Liver (tissue), 9 donors: ENCODE results near the gene GMFB. TPM values are rescaled to one million over a fixed set of nuclear protein-coding genes. Genes with fewer than 3 reads are reported as not detected.

ENCODE experiments used
- DNase-seq: peaks from one replicate; pipeline ENCODE4 v3.0.0-alpha.2; 2017; ENCODE audit warnings: low spot score
- H3K27ac ChIP-seq, 2 donors: one replicate each; pipeline ENCODE4 v1.7.0; 2013; ENCODE audit warnings: inconsistent platforms in 2 of 2, low read length in 2 of 2, control low read depth in 1 of 2, low read depth in 1 of 2, mild to moderate bottlenecking in 1 of 2
- H3K27me3 ChIP-seq, 4 donors: one replicate each; pipeline versions ENCODE4 v1.6.1 to v1.7.0; 2013; ENCODE audit warnings: low read length in 3 of 4, inconsistent platforms in 1 of 4, mild to moderate bottlenecking in 1 of 4, moderate library complexity in 1 of 4; ENCODE audit not compliant: control insufficient read depth in 4 of 4, insufficient read depth in 4 of 4
- H3K36me3 ChIP-seq, 4 donors: one replicate each; pipeline versions ENCODE4 v1.6.1 to v1.7.0; 2013; ENCODE audit warnings: low read length in 3 of 4, mild to moderate bottlenecking in 3 of 4, low read depth in 1 of 4, moderate library complexity in 1 of 4; ENCODE audit not compliant: control insufficient read depth in 4 of 4, insufficient read depth in 3 of 4
- H3K4me1 ChIP-seq, 4 donors: one replicate each; pipeline versions ENCODE4 v1.6.1 to v1.7.0; 2013; ENCODE audit warnings: low read length in 3 of 4, mild to moderate bottlenecking in 3 of 4, moderate library complexity in 1 of 4; ENCODE audit not compliant: control insufficient read depth in 4 of 4, insufficient read depth in 4 of 4
- H3K4me3 ChIP-seq, 3 donors: one replicate each; pipeline versions ENCODE4 v1.6.1 to v1.7.0; 2013; ENCODE audit warnings: low read length in 3 of 3, control low read depth in 1 of 3, low read depth in 1 of 3, mild to moderate bottlenecking in 1 of 3
- H3K9ac ChIP-seq, 2 donors: one replicate each; pipeline ENCODE4 v1.7.0; 2013; ENCODE audit warnings: low read length in 2 of 2, mild to moderate bottlenecking in 2 of 2, moderate library complexity in 2 of 2, control low read depth in 1 of 2, low read depth in 1 of 2
- H3K9me3 ChIP-seq, 4 donors: one replicate each; pipeline versions ENCODE4 v1.6.1 to v1.7.0; 2013; ENCODE audit warnings: low read length in 3 of 4; ENCODE audit not compliant: control insufficient read depth in 4 of 4
- ATF3 ChIP-seq: IDR thresholded peaks from 2 replicates; pipeline ENCODE4 v1.6.1; 2016; ENCODE audit warnings: antibody characterized with exemption
- CTCF ChIP-seq: fragments of 150-350 bp; IDR thresholded peaks from 2 replicates; pipeline ENCODE4 v1.5.1; 2017; ENCODE audit warnings: improper control_type of control experiment, low read depth, low read length; ENCODE audit not compliant: missing input control
- EGR1 ChIP-seq, 2 donors: IDR thresholded peaks; 2 replicates each; pipeline ENCODE4 v1.6.1; 2016 to 2018; ENCODE audit warnings: antibody characterized with exemption in 2 of 2, low read depth in 2 of 2
- FOXA1 ChIP-seq: IDR thresholded peaks from 2 replicates; pipeline ENCODE4 v1.6.1; 2016; ENCODE audit warnings: antibody characterized with exemption
- FOXA2 ChIP-seq: IDR thresholded peaks from 2 replicates; pipeline ENCODE4 v1.6.1; 2016; ENCODE audit warnings: antibody characterized with exemption
- GABPA ChIP-seq, 2 donors: IDR thresholded peaks in 1 of 2; conservative IDR thresholded peaks in 1 of 2; 2 replicates each; pipeline ENCODE4 v1.6.1; 2016; ENCODE audit warnings: antibody characterized with exemption in 2 of 2, mild to moderate bottlenecking in 1 of 2, moderate library complexity in 1 of 2
- HNF4A ChIP-seq, 2 donors: conservative IDR thresholded peaks; 2 replicates each; pipeline ENCODE4 v1.6.1; 2016; ENCODE audit warnings: antibody characterized with exemption in 2 of 2, mild to moderate bottlenecking in 2 of 2
- HNF4G ChIP-seq: IDR thresholded peaks from 2 replicates; pipeline ENCODE4 v1.6.1; 2016; ENCODE audit warnings: antibody characterized with exemption
- JUND ChIP-seq, 2 donors: IDR thresholded peaks; 2 replicates each; pipeline ENCODE4 v1.6.1; 2016; ENCODE audit warnings: antibody characterized with exemption in 2 of 2
- NR2F2 ChIP-seq: IDR thresholded peaks from 2 replicates; pipeline ENCODE4 v1.6.1; 2016; ENCODE audit warnings: antibody characterized with exemption
- RAD21 ChIP-seq, 2 donors: IDR thresholded peaks; 2 replicates each; pipeline ENCODE4 v1.6.1; 2016; ENCODE audit warnings: antibody characterized with exemption in 2 of 2, mild to moderate bottlenecking in 2 of 2
- RXRA ChIP-seq, 2 donors: IDR thresholded peaks; 2 replicates each; pipeline ENCODE4 v1.6.1; 2017 to 2018; ENCODE audit warnings: antibody characterized with exemption in 2 of 2, mild to moderate bottlenecking in 1 of 2
- SP1 ChIP-seq: IDR thresholded peaks from 2 replicates; pipeline ENCODE4 v1.6.1; 2018; ENCODE audit warnings: antibody characterized with exemption, mild to moderate bottlenecking
- TAF1 ChIP-seq: conservative IDR thresholded peaks from 2 replicates; pipeline ENCODE4 v1.6.1; 2016; ENCODE audit warnings: antibody characterized with exemption, mild to moderate bottlenecking
- YY1 ChIP-seq: IDR thresholded peaks from 2 replicates; pipeline ENCODE4 v1.6.1; 2016; ENCODE audit warnings: antibody characterized with exemption, mild to moderate bottlenecking
- WGBS: extraction: QIAGEN DNeasy Blood & Tissue Kit; methylation state at CpG from one replicate; pipeline ENCODE4 v1.1.7; 2013; 5-methylcytosine and 5-hydroxymethylcytosine counted together
- polyA plus RNA-seq, 2 donors: library from polyadenylated mRNA; stranded (reverse) in 1 of 2; unstranded in 1 of 2; fragments of 200-250 nt in 1 of 2; fragments of >200 nt in 1 of 2; fragmentation: Nextera tagmentation in 1 of 2; extraction: Ambion mirVana in 1 of 2; gene quantifications; one replicate each; pipeline versions ENCODE4 v1.2.1 to v1.2.3, GENCODE V29; 2013 to 2015
- total RNA-seq, 2 donors: library from RNA; depleted of rRNA; stranded (reverse); fragments of >200 nt; gene quantifications; one replicate each; pipeline ENCODE4 v1.2.3, GENCODE V29; 2014
- TF ChIP-seq, protein P1 (sequence below): IDR thresholded peaks from 2 replicates; pipeline ENCODE4 v1.6.1; 2016; ENCODE audit warnings: antibody characterized with exemption
- TF ChIP-seq, protein P2 (sequence below): IDR thresholded peaks from 2 replicates; pipeline ENCODE4 v1.6.1; 2016; ENCODE audit warnings: antibody characterized with exemption
- TF ChIP-seq, protein P3 (sequence below): IDR thresholded peaks from 2 replicates; pipeline ENCODE4 v1.6.1; 2016; ENCODE audit warnings: antibody characterized with exemption, mild to moderate bottlenecking
- donor health status: healthy.
- donor health status: healthy.
- donor health status: healthy.
- donor health status: healthy.
- donor health status: healthy.

The GMFB gene
- total and polyA plus RNA-seq, 4 donors: 13.3 to 26.3 (median 20.6) TPM

DNA sequence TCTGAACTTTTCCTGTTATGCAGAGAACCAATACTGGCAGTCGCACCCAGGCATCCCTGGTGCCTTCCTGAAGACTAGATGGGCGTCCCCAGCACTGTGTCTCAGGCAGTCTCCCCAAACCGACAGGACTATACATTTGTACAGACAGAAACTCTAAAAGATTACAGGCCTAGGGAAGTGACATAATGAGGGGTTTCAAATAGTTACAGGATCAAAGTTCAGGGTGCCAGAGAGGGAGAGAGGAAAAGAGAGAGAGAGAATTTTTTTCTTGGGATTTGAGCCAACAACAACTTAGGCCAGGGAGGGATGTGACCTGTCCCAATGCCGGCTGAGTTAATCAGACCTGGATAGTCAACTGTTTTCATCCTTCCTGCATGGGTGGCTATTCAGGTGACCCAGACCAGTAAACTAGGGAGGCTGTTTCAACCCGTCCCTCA is 9.3 kb upstream of the GMFB start (continued):
- TF ChIP-seq GABPA (IDR thresholded peaks at IDR 0.05 in 1 of 2, conservative IDR thresholded peaks at IDR 0.05 in 1 of 2) (no peak), FOXA1 (no peak), SP1 (no peak)

GRCh38 chr14:54497224-54497623 is 8.4 kb upstream of the GMFB start:
- Histone ChIP-seq H3K9ac (no peak overlapping the region), H3K27me3 (no peaks in the 10 kb centered on the region), H3K27ac (no peak overlapping the region), H3K9me3 (no peaks in the 10 kb centered on the region), H3K36me3 (no peaks in the 10 kb centered on the region), H3K4me1 (no peaks in the 10 kb centered on the region), H3K4me3 (no peak overlapping the region)
- DNase-seq: no peak
- no peak for TF ChIP-seq GABPA (IDR thresholded peaks at IDR 0.05 in 1 of 2, conservative IDR thresholded peaks at IDR 0.05 in 1 of 2)
- TF ChIP-seq SP1: no peak
- TF ChIP-seq YY1: no peak
- no peak for TF ChIP-seq RXRA (IDR thresholded peaks at IDR 0.05)
- no peak for TF ChIP-seq NR2F2
- no peak for TF ChIP-seq JUND (IDR thresholded peaks at IDR 0.05)
- TF ChIP-seq EGR1 (IDR thresholded peaks at IDR 0.05; ENCODE audit: low read depth in 2 of 2): no peak
- no peak for TF ChIP-seq ATF3
- TF ChIP-seq, protein P1, sequence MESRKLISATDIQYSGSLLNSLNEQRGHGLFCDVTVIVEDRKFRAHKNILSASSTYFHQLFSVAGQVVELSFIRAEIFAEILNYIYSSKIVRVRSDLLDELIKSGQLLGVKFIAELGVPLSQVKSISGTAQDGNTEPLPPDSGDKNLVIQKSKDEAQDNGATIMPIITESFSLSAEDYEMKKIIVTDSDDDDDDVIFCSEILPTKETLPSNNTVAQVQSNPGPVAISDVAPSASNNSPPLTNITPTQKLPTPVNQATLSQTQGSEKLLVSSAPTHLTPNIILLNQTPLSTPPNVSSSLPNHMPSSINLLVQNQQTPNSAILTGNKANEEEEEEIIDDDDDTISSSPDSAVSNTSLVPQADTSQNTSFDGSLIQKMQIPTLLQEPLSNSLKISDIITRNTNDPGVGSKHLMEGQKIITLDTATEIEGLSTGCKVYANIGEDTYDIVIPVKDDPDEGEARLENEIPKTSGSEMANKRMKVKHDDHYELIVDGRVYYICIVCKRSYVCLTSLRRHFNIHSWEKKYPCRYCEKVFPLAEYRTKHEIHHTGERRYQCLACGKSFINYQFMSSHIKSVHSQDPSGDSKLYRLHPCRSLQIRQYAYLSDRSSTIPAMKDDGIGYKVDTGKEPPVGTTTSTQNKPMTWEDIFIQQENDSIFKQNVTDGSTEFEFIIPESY: no peak
- no peak for TF ChIP-seq TAF1
- TF ChIP-seq CTCF: no peak
- TF ChIP-seq FOXA2: no peak
- no peak for TF ChIP-seq FOXA1
- no peak for TF ChIP-seq HNF4G
- TF ChIP-seq, protein P2, sequence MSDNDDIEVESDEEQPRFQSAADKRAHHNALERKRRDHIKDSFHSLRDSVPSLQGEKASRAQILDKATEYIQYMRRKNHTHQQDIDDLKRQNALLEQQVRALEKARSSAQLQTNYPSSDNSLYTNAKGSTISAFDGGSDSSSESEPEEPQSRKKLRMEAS: no peak
- TF ChIP-seq HNF4A (conservative IDR thresholded peaks at IDR 0.05): no peak
- TF ChIP-seq, protein P3, sequence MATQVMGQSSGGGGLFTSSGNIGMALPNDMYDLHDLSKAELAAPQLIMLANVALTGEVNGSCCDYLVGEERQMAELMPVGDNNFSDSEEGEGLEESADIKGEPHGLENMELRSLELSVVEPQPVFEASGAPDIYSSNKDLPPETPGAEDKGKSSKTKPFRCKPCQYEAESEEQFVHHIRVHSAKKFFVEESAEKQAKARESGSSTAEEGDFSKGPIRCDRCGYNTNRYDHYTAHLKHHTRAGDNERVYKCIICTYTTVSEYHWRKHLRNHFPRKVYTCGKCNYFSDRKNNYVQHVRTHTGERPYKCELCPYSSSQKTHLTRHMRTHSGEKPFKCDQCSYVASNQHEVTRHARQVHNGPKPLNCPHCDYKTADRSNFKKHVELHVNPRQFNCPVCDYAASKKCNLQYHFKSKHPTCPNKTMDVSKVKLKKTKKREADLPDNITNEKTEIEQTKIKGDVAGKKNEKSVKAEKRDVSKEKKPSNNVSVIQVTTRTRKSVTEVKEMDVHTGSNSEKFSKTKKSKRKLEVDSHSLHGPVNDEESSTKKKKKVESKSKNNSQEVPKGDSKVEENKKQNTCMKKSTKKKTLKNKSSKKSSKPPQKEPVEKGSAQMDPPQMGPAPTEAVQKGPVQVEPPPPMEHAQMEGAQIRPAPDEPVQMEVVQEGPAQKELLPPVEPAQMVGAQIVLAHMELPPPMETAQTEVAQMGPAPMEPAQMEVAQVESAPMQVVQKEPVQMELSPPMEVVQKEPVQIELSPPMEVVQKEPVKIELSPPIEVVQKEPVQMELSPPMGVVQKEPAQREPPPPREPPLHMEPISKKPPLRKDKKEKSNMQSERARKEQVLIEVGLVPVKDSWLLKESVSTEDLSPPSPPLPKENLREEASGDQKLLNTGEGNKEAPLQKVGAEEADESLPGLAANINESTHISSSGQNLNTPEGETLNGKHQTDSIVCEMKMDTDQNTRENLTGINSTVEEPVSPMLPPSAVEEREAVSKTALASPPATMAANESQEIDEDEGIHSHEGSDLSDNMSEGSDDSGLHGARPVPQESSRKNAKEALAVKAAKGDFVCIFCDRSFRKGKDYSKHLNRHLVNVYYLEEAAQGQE: no peak
- TF ChIP-seq RAD21 (IDR thresholded peaks at IDR 0.05): no peak
- 82% methylated on average over 2 of the region's 2 CpGs for WGBS
